MM.1S (cell line): ENCODE data around the gene FBXO17.

ENCODE experiments used
- EZH2 ChIP-seq: fragments of 300-600 bp; sonication (generic); optimal IDR thresholded peaks from 2 replicates; pipeline ENCODE3; 2017; ENCODE audit warnings: low read depth, mild to moderate bottlenecking, antibody characterized with exemption, low read length, mixed read lengths
- EZH2phosphoT487 ChIP-seq: fragments of 300-600 bp; sonication (generic); IDR thresholded peaks from 2 replicates; pipeline ENCODE4 v1.6.1; 2018; ENCODE audit warnings: antibody characterized with exemption, low read length
- TF ChIP-seq, protein P1 (sequence below): fragments of 300-600 bp; sonication (generic); IDR thresholded peaks from 2 replicates; pipeline ENCODE4 v1.5.1; 2016; ENCODE audit warnings: antibody characterized with exemption, low read length, mixed read lengths

DNA sequence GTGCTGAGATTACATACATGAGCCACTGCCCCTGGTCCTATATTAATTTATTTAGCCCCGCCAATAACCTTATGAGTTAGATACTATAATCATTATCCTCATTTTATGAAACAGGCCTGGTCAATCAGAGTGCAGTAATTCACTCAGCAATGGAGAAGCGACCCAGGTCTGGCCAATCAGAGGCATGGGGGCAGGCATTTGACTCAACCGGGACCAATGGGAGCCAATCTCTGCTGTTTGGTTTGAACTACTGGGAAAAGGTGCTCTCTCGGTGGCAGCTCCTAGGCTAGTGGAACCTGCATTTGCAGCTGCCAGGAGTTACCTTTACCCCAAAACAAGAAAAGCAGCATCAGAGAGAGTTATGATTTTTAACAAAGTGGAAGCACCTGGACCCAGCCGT is 82.7 kb downstream of the FBXO17 start:
- TF ChIP-seq, protein P1, sequence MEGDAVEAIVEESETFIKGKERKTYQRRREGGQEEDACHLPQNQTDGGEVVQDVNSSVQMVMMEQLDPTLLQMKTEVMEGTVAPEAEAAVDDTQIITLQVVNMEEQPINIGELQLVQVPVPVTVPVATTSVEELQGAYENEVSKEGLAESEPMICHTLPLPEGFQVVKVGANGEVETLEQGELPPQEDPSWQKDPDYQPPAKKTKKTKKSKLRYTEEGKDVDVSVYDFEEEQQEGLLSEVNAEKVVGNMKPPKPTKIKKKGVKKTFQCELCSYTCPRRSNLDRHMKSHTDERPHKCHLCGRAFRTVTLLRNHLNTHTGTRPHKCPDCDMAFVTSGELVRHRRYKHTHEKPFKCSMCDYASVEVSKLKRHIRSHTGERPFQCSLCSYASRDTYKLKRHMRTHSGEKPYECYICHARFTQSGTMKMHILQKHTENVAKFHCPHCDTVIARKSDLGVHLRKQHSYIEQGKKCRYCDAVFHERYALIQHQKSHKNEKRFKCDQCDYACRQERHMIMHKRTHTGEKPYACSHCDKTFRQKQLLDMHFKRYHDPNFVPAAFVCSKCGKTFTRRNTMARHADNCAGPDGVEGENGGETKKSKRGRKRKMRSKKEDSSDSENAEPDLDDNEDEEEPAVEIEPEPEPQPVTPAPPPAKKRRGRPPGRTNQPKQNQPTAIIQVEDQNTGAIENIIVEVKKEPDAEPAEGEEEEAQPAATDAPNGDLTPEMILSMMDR, result no peak
- no peak for TF ChIP-seq EZH2
- TF ChIP-seq EZH2phosphoT487, result no peak
